GM23338 (cell line): ENCODE measurements around the gene MICAL2. TPM values are rescaled to one million over a fixed set of nuclear protein-coding genes. Genes with fewer than 3 reads are reported as not detected.

Experiments used
- ATAC-seq: fragments of 200-7000 bp; cut with Tn5 transposase; 3 replicates; pipeline ENCODE4 v1.9.1; 2020
- DNase-seq: peaks from one replicate; pipeline ENCODE4 v3.0.0-alpha.2; 2015; ENCODE audit warnings: low spot score
- H2AFZ ChIP-seq: fragments of 200-600 bp; sonication (generic); 2 replicates; pipeline ENCODE4 v1.8.0; 2016; ENCODE audit warnings: antibody characterized with exemption, mild to moderate bottlenecking, moderate library complexity
- H3F3A ChIP-seq: fragments of 200-600 bp; sonication (generic); replicated peaks from 2 replicates; pipeline ENCODE4 v1.8.0; 2017; ENCODE audit warnings: antibody characterized with exemption, mixed run types, low read depth
- H3K27ac ChIP-seq: fragments of 200-600 bp; sonication (generic); 2 replicates; pipeline ENCODE4 v1.6.1; 2016; ENCODE audit warnings: low read depth
- H3K27me3 ChIP-seq: fragments of 200-600 bp; sonication (generic); 2 replicates; pipeline ENCODE4 v1.8.0; 2016; ENCODE audit warnings: mild to moderate bottlenecking, mixed run types, moderate library complexity; ENCODE audit not compliant: insufficient read depth
- H3K36me3 ChIP-seq: fragments of 200-600 bp; sonication (generic); 2 replicates; pipeline ENCODE4 v1.8.0; 2016; ENCODE audit warnings: mild to moderate bottlenecking; ENCODE audit not compliant: insufficient read depth
- H3K4me1 ChIP-seq: fragments of 200-600 bp; sonication (generic); 2 replicates; pipeline ENCODE4 v1.8.0; 2016; ENCODE audit warnings: mild to moderate bottlenecking, moderate library complexity; ENCODE audit not compliant: insufficient read depth
- H3K4me2 ChIP-seq: fragments of 200-600 bp; sonication (generic); 2 replicates; pipeline ENCODE4 v1.7.1; 2017; ENCODE audit warnings: mixed run types
- H3K4me3 ChIP-seq: fragments of 200-600 bp; sonication (generic); 2 replicates; pipeline ENCODE4 v1.6.1; 2016; ENCODE audit warnings: mixed run types
- H3K79me2 ChIP-seq: fragments of 200-600 bp; sonication (generic); replicated peaks from 2 replicates; pipeline ENCODE4 v1.8.0; 2017; ENCODE audit warnings: mild to moderate bottlenecking; ENCODE audit not compliant: insufficient read depth
- H3K9me2 ChIP-seq: fragments of 200-600 bp; sonication (generic); 2 replicates; pipeline ENCODE4 v1.8.0; 2017; ENCODE audit not compliant: insufficient read depth
- H4K20me1 ChIP-seq: fragments of 200-600 bp; sonication (generic); replicated peaks from 2 replicates; pipeline ENCODE4 v1.8.0; 2017; ENCODE audit warnings: mild to moderate bottlenecking; ENCODE audit not compliant: insufficient read depth
- H3K27ac Mint-ChIP-seq: 2 replicates; pipeline ENCODE4 v1.8.0; 2020; ENCODE audit warnings: inconsistent platforms, mild to moderate bottlenecking, moderate library complexity, mixed read lengths
- H3K27me3 Mint-ChIP-seq: 3 replicates; pipeline ENCODE4 v1.8.0; 2022; ENCODE audit warnings: low read depth, mild to moderate bottlenecking, moderate library complexity, mixed read lengths, inconsistent platforms; ENCODE audit not compliant: insufficient read depth, poor library complexity
- H3K36me3 Mint-ChIP-seq: 3 replicates; pipeline ENCODE4 v1.8.0; 2021; ENCODE audit warnings: low read depth, mild to moderate bottlenecking, inconsistent platforms, moderate library complexity, mixed read lengths
- H3K4me1 Mint-ChIP-seq: 3 replicates; pipeline ENCODE4 v1.8.0; 2020; ENCODE audit warnings: mild to moderate bottlenecking, inconsistent platforms, mixed read lengths
- H3K4me3 Mint-ChIP-seq: 3 replicates; pipeline ENCODE4 v1.8.0; 2021; ENCODE audit warnings: moderate library complexity, mild to moderate bottlenecking, inconsistent platforms, mixed read lengths
- H3K9me3 Mint-ChIP-seq: 3 replicates; pipeline ENCODE4 v1.8.0; 2020; ENCODE audit warnings: moderate library complexity, mild to moderate bottlenecking, inconsistent platforms, mixed read lengths
- CREB1 ChIP-seq: fragments of 250-450 bp; sonication (Bioruptor Pico); IDR thresholded peaks from 2 replicates; pipeline ENCODE4 v1.5.0; 2020; ENCODE audit warnings: low read depth, mild to moderate bottlenecking, moderate library complexity
- EZH2phosphoT487 ChIP-seq: fragments of 200-600 bp; sonication (generic); IDR thresholded peaks from one replicate; pipeline ENCODE4 v1.8.1; 2018; ENCODE audit warnings: antibody characterized with exemption; ENCODE audit not compliant: unreplicated experiment
- JUNB ChIP-seq: IDR thresholded peaks from one replicate; pipeline ENCODE4 v1.6.1; 2016; ENCODE audit warnings: antibody characterized with exemption; ENCODE audit not compliant: unreplicated experiment
- POLR2AphosphoS5 ChIP-seq: IDR thresholded peaks from 2 replicates; pipeline ENCODE4 v1.6.1; 2016; ENCODE audit warnings: antibody characterized with exemption, low read depth
- polyA plus RNA-seq: library from polyadenylated mRNA; unstranded; fragments of >200 nt; fragmentation: Nextera tagmentation; extraction: Ambion mirVana; gene quantifications from 2 replicates; pipeline ENCODE4 v1.2.1, GENCODE V29; 2016
- total RNA-seq: library from RNA; depleted of rRNA; stranded (reverse); fragments of >200 nt; shearing (Covaris generic); gene quantifications from 2 replicates; pipeline ENCODE4 v1.2.3, GENCODE V29; 2014
- TF ChIP-seq, protein P1 (sequence below): IDR thresholded peaks from one replicate; pipeline ENCODE4 v1.6.1; 2018; ENCODE audit warnings: antibody characterized with exemption; ENCODE audit not compliant: unreplicated experiment
- TF ChIP-seq, protein P2 (sequence below): fragments of 250-450 bp; sonication (Bioruptor Pico); IDR thresholded peaks from 2 replicates; pipeline ENCODE4 v1.5.0; 2020; ENCODE audit warnings: mild to moderate bottlenecking, moderate library complexity
- TF ChIP-seq, protein P3 (sequence below): IDR thresholded peaks from 2 replicates; pipeline ENCODE4 v1.6.1; 2016; ENCODE audit warnings: antibody characterized with exemption

The MICAL2 gene
- total and polyA plus RNA-seq, 2 experiments from 2014 or later: 0.66 to 1.4 TPM

DNA sequence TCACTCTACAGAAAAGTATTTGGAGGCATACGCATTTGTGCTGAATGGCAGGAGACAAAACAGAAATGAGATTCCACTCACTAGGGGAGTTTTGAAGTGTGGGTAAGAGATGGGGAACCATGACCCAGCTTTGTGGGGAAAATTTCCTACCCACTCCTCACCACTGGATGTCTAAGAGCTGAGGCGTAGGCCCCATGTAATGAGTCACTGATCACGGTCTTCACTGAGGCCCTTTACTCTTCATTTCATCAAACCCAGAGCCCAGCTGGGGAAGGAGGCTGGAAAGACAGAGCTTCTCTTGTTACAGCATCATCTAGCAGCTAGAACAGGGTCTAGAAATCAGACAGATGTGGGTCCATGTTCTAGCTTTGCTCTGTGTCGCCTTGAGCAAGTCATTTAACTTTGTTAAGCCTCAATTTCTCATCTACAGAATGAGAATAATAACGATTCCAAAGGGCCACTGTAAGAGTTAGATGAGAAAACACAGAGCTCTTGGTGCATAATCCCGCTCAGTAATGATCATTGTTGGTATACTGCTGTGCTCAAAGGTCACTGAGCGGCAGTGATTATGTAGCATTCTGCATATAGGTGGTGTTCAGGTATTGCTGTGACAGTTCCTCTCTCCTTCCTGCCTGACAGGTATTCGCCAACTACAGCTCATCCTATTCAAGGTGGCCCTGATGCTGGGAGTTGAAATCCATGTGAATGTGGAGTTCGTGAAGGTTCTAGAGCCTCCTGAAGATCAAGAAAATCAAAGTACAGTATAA lies 97.2 kb downstream of the MICAL2 start:
- H4K20me1 ChIP-seq: no peaks in the 10 kb centered on the region
- H3K27ac ChIP-seq: no peak overlapping the region
- Mint-ChIP-seq H3K27me3 (peaks cover 3% of the 10 kb centered on the region), H3K27ac (no peak overlapping the region), H3K36me3 (no peaks in the 10 kb centered on the region), H3K4me1 (no peaks in the 10 kb centered on the region), H3K9me3 (no peaks in the 10 kb centered on the region), H3K4me3 (no peak overlapping the region)
- TF ChIP-seq JUNB (no peak), EZH2phosphoT487 (no peak), CREB1 (CRISPR knock-in tag) (no peak), POLR2AphosphoS5 (no peak)
- TF ChIP-seq, protein P1, sequence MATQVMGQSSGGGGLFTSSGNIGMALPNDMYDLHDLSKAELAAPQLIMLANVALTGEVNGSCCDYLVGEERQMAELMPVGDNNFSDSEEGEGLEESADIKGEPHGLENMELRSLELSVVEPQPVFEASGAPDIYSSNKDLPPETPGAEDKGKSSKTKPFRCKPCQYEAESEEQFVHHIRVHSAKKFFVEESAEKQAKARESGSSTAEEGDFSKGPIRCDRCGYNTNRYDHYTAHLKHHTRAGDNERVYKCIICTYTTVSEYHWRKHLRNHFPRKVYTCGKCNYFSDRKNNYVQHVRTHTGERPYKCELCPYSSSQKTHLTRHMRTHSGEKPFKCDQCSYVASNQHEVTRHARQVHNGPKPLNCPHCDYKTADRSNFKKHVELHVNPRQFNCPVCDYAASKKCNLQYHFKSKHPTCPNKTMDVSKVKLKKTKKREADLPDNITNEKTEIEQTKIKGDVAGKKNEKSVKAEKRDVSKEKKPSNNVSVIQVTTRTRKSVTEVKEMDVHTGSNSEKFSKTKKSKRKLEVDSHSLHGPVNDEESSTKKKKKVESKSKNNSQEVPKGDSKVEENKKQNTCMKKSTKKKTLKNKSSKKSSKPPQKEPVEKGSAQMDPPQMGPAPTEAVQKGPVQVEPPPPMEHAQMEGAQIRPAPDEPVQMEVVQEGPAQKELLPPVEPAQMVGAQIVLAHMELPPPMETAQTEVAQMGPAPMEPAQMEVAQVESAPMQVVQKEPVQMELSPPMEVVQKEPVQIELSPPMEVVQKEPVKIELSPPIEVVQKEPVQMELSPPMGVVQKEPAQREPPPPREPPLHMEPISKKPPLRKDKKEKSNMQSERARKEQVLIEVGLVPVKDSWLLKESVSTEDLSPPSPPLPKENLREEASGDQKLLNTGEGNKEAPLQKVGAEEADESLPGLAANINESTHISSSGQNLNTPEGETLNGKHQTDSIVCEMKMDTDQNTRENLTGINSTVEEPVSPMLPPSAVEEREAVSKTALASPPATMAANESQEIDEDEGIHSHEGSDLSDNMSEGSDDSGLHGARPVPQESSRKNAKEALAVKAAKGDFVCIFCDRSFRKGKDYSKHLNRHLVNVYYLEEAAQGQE: no peak
- TF ChIP-seq, protein P2, sequence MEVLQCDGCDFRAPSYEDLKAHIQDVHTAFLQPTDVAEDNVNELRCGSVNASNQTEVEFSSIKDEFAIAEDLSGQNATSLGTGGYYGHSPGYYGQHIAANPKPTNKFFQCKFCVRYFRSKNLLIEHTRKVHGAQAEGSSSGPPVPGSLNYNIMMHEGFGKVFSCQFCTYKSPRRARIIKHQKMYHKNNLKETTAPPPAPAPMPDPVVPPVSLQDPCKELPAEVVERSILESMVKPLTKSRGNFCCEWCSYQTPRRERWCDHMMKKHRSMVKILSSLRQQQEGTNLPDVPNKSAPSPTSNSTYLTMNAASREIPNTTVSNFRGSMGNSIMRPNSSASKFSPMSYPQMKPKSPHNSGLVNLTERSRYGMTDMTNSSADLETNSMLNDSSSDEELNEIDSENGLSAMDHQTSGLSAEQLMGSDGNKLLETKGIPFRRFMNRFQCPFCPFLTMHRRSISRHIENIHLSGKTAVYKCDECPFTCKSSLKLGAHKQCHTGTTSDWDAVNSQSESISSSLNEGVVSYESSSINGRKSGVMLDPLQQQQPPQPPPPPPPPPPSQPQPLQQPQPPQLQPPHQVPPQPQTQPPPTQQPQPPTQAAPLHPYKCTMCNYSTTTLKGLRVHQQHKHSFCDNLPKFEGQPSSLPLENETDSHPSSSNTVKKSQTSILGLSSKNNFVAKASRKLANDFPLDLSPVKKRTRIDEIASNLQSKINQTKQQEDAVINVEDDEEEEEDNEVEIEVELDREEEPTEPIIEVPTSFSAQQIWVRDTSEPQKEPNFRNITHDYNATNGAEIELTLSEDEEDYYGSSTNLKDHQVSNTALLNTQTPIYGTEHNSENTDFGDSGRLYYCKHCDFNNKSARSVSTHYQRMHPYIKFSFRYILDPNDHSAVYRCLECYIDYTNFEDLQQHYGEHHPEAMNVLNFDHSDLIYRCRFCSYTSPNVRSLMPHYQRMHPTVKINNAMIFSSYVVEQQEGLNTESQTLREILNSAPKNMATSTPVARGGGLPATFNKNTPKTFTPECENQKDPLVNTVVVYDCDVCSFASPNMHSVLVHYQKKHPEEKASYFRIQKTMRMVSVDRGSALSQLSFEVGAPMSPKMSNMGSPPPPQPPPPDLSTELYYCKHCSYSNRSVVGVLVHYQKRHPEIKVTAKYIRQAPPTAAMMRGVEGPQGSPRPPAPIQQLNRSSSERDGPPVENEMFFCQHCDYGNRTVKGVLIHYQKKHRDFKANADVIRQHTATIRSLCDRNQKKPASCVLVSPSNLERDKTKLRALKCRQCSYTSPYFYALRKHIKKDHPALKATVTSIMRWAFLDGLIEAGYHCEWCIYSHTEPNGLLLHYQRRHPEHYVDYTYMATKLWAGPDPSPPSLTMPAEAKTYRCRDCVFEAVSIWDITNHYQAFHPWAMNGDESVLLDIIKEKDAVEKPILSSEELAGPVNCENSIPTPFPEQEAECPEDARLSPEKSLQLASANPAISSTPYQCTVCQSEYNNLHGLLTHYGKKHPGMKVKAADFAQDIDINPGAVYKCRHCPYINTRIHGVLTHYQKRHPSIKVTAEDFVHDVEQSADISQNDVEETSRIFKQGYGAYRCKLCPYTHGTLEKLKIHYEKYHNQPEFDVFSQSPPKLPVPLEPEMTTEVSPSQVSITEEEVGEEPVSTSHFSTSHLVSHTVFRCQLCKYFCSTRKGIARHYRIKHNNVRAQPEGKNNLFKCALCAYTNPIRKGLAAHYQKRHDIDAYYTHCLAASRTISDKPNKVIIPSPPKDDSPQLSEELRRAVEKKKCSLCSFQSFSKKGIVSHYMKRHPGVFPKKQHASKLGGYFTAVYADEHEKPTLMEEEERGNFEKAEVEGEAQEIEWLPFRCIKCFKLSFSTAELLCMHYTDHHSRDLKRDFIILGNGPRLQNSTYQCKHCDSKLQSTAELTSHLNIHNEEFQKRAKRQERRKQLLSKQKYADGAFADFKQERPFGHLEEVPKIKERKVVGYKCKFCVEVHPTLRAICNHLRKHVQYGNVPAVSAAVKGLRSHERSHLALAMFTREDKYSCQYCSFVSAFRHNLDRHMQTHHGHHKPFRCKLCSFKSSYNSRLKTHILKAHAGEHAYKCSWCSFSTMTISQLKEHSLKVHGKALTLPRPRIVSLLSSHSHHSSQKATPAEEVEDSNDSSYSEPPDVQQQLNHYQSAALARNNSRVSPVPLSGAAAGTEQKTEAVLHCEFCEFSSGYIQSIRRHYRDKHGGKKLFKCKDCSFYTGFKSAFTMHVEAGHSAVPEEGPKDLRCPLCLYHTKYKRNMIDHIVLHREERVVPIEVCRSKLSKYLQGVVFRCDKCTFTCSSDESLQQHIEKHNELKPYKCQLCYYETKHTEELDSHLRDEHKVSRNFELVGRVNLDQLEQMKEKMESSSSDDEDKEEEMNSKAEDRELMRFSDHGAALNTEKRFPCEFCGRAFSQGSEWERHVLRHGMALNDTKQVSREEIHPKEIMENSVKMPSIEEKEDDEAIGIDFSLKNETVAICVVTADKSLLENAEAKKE (CRISPR knock-in tag): no peak
- TF ChIP-seq, protein P3, sequence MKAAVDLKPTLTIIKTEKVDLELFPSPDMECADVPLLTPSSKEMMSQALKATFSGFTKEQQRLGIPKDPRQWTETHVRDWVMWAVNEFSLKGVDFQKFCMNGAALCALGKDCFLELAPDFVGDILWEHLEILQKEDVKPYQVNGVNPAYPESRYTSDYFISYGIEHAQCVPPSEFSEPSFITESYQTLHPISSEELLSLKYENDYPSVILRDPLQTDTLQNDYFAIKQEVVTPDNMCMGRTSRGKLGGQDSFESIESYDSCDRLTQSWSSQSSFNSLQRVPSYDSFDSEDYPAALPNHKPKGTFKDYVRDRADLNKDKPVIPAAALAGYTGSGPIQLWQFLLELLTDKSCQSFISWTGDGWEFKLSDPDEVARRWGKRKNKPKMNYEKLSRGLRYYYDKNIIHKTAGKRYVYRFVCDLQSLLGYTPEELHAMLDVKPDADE: no peak
- H3F3A ChIP-seq: no peaks in the 10 kb centered on the region
- DNase-seq (no peak), ATAC-seq (no peak)
- no peaks in the 10 kb centered on the region for H3K27me3 ChIP-seq
- no peak overlapping the region for H3K4me2 ChIP-seq
- H3K4me3 ChIP-seq: no peak overlapping the region
- no peaks in the 10 kb centered on the region for H3K9me2 ChIP-seq
- no peaks in the 10 kb centered on the region for H3K36me3 ChIP-seq
- H3K79me2 ChIP-seq: no peaks in the 10 kb centered on the region
- H2AFZ ChIP-seq: no peak overlapping the region
- H3K4me1 ChIP-seq: no peaks in the 10 kb centered on the region
